Motor neuron (in vitro differentiated cells): ENCODE measurements around the gene SEPTIN5. TPM values are rescaled to one million over a fixed set of nuclear protein-coding genes. Genes with fewer than 3 reads are reported as not detected.

ENCODE experiments used
- ATAC-seq, 8 experiments: fragments of 200-7000 bp; cut with Tn5 transposase; replicated peaks in 6 of 8; 2 replicates each; pipeline ENCODE4 v1.8.0; 2021; ENCODE audit warnings: mild to moderate bottlenecking in 8 of 8, moderate library complexity in 8 of 8
- H3K27ac ChIP-seq, 2 donors: fragments of 250-450 bp; sonication (Bioruptor Pico); 2 replicates each; pipeline ENCODE4 v1.9.0; 2021; ENCODE audit warnings: antibody characterized with exemption in 2 of 2, mild to moderate bottlenecking in 2 of 2, moderate library complexity in 1 of 2
- H3K4me1 ChIP-seq, 2 donors: fragments of 250-450 bp; sonication (Bioruptor Pico); replicated peaks in 1 of 2; 2 replicates each; pipeline ENCODE4 v1.6.1; 2021; ENCODE audit warnings: antibody characterized with exemption in 2 of 2, mild to moderate bottlenecking in 2 of 2, moderate library complexity in 1 of 2
- H3K4me3 ChIP-seq, 5 donors: fragments of 250-450 bp; sonication (Bioruptor Pico); 2 replicates each; pipeline ENCODE4 v1.9.0; 2021; ENCODE audit warnings: antibody characterized with exemption in 5 of 5, mild to moderate bottlenecking in 5 of 5, moderate library complexity in 4 of 5
- WGBS, 10 experiments: fragments of 450-650 bp; shearing (Covaris generic); methylation state at CpG; one replicate each; pipeline ENCODE4 v1.0.0; 2022; 5-methylcytosine and 5-hydroxymethylcytosine counted together
- in situ Hi-C, 9 experiments: fragments of 400-800 bp; cut with MboI; loops; one replicate each; pipeline ENCODE4 v1.15.0; 2021; ENCODE audit warnings: low sequenced_read_pairs in 9 of 9, low pct_unique_long_range_greater_than_20kb in 2 of 9; ENCODE audit not compliant: unreplicated experiment in 9 of 9
- total RNA-seq, 8 experiments: library from RNA; unstranded; fragments of 300-600 nt; gene quantifications; 2 replicates each; pipeline versions ENCODE4 v1.2.3 to v1.2.4, GENCODE V29; 2022

SEPTIN5 gene
- total RNA-seq, 8 experiments from 2014 or later, result 10.4 to 70.3 (median 46.3) TPM

GRCh38 chr22:19737846-19738663, 23.8 kb downstream of the SEPTIN5 start:
- in situ Hi-C loops, result no loop called here
- WGBS, 10 experiments, result 0 to 90% methylated on average over 1 to 2 of the region's 17 CpGs; no CpG with 5 or more reads in 8 of the 10 experiments
- peak overlapping the region in 1 of 2 donors; percentile 73 for H3K27ac ChIP-seq
- peak in 1 of 8 experiments; percentile 3 for ATAC-seq
- no peak overlapping the region for H3K4me3 ChIP-seq
- H3K4me1 ChIP-seq, result peaks cover 37 to 38% of the 10 kb centered on the region in 2 donors

GRCh38 chr22:19738664-19739447, 24.6 kb downstream of the SEPTIN5 start:
- WGBS, 10 experiments, result 20 to 80% (median 52%) methylated on average over 1 to 9 of the region's 31 CpGs; no CpG with 5 or more reads in 6 of the 10 experiments
- peaks cover 37 to 38% of the 10 kb centered on the region in 2 donors for H3K4me1 ChIP-seq
- H3K27ac ChIP-seq, result peak overlapping the region in 1 of 2 donors; percentile 32
- no peak for ATAC-seq
- H3K4me3 ChIP-seq, result no peak overlapping the region
- in situ Hi-C loops, result no loop called here

- WGBS, 10 experiments, result 80% methylated on average over 1 of the region's 16 CpGs; no CpG with 5 or more reads in 9 of the 10 experiments
- in situ Hi-C loops, result no loop called here
- peaks cover 37 to 38% of the 10 kb centered on the region in 2 donors for H3K4me1 ChIP-seq
- peak in 1 of 8 experiments; percentile 24 for ATAC-seq
- H3K27ac ChIP-seq, result no peak overlapping the region
- H3K4me3 ChIP-seq, result no peak overlapping the region
Measured at GRCh38 chr22:19739448-19739895, 25.2 kb downstream of the SEPTIN5 start.

- in situ Hi-C loops, result no loop called here
- no peak overlapping the region for H3K4me3 ChIP-seq
- WGBS, 10 experiments, result 57 to 88% (median 60%) methylated on average over 1 to 4 of the region's 7 CpGs; no CpG with 5 or more reads in 7 of the 10 experiments
- no peak overlapping the region for H3K27ac ChIP-seq
- ATAC-seq, result no peak
- peaks cover 36 to 38% of the 10 kb centered on the region in 2 donors for H3K4me1 ChIP-seq
Measured at GRCh38 chr22:19739911-19740449, 25.7 kb downstream of the SEPTIN5 start.

GRCh38 chr22:19740586-19740985, 26.3 kb downstream of the SEPTIN5 start:
- H3K4me3 ChIP-seq, result no peak overlapping the region
- no peak for ATAC-seq
- no peak overlapping the region for H3K27ac ChIP-seq
- peaks cover 34 to 37% of the 10 kb centered on the region in 2 donors for H3K4me1 ChIP-seq
- in situ Hi-C loops, result no loop called here
- 85 to 100% (median 100%) methylated on average over 1 to 4 of the region's 15 CpGs; no CpG with 5 or more reads in 7 of the 10 experiments for WGBS, 10 experiments

- in situ Hi-C loops, result no loop called here
- Histone ChIP-seq H3K4me1 (peaks cover 32 to 37% of the 10 kb centered on the region in 2 donors), H3K27ac (no peak overlapping the region), H3K4me3 (no peak overlapping the region)
- no peak for ATAC-seq
- 81 to 100% (median 100%) methylated on average over 1 to 4 of the region's 7 CpGs; no CpG with 5 or more reads in 6 of the 10 experiments for whole genome bisulfite sequencing, 10 experiments
Measured at GRCh38 chr22:19741053-19741452, 26.8 kb downstream of the SEPTIN5 start.

- in situ Hi-C loops, result no loop called here
- Histone ChIP-seq H3K27ac (no peak overlapping the region), H3K4me3 (no peak overlapping the region), H3K4me1 (peaks cover 21 to 25% of the 10 kb centered on the region in 2 donors)
- no peak for ATAC-seq
- 40 to 100% (median 80%) methylated on average over 1 to 4 of the region's 21 CpGs; no CpG with 5 or more reads in 3 of the 10 experiments for WGBS, 10 experiments
Measured at GRCh38 chr22:19742160-19743066, 28.1 kb downstream of the SEPTIN5 start.

GRCh38 chr22:19743081-19743480, 28.8 kb downstream of the SEPTIN5 start:
- 80 to 90% (median 82%) methylated on average over 1 to 2 of the region's 6 CpGs; no CpG with 5 or more reads in 7 of the 10 experiments for WGBS, 10 experiments
- in situ Hi-C loops, result no loop called here
- Histone ChIP-seq H3K4me3 (no peak overlapping the region), H3K27ac (peak overlapping the region in 1 of 2 donors; percentile 53), H3K4me1 (peaks cover 14 to 18% of the 10 kb centered on the region in 2 donors)
- ATAC-seq, result no peak

GRCh38 chr22:19743651-19744050, 29.3 kb downstream of the SEPTIN5 start:
- Histone ChIP-seq H3K4me3 (no peak overlapping the region), H3K27ac (no peak overlapping the region), H3K4me1 (peaks cover 9 to 12% of the 10 kb centered on the region in 2 donors)
- ATAC-seq, result no peak
- in situ Hi-C loops, result no loop called here
- WGBS, 10 experiments, result no CpG with 5 or more reads among the region's 4 CpGs

GRCh38 chr22:19744350-19745006, 30.2 kb downstream of the SEPTIN5 start:
- no peak for ATAC-seq
- Histone ChIP-seq H3K27ac (no peak overlapping the region), H3K4me1 (peaks cover 9 to 14% of the 10 kb centered on the region in 2 donors), H3K4me3 (no peak overlapping the region)
- in situ Hi-C loops, result no loop called here
- WGBS, 10 experiments, result 83 to 100% (median 100%) methylated on average over 1 to 2 of the region's 13 CpGs; no CpG with 5 or more reads in 6 of the 10 experiments

- Histone ChIP-seq H3K4me3 (no peak overlapping the region), H3K27ac (peak overlapping the region in 1 of 2 donors; percentile 9), H3K4me1 (peaks cover 9 to 14% of the 10 kb centered on the region in 2 donors)
- peak in 6 of 8 experiments; percentile 26 to 81 (median 77) for ATAC-seq
- in situ Hi-C loops, result no loop called here
- 50 to 100% (median 93%) methylated on average over 1 to 4 of the region's 24 CpGs; no CpG with 5 or more reads in 6 of the 10 experiments for WGBS, 10 experiments
Measured at GRCh38 chr22:19745155-19746101, 31.1 kb downstream of the SEPTIN5 start.
